GM12878 (cell line): Measurements from ENCODE around the gene LIMCH1. TPM values are rescaled to one million over a fixed set of nuclear protein-coding genes. Genes with fewer than 3 reads are reported as not detected.

ENCODE experiments used
- ATAC-seq: fragments of 200-7000 bp; cut with Tn5 transposase; 3 replicates; pipeline ENCODE4 v1.9.1; 2020; ENCODE audit warnings: mild to moderate bottlenecking, moderate library complexity
- BruUV-seq: library from RNA; stranded (reverse); fragments of 400-500 nt; replicated peaks from 2 replicates; lab custom pipeline; 2021; lab: Mats Ljungman, UMichigan
- CTCF ChIA-PET: fragments of 300-600 bp; sonication (Branson Sonifier 250); formaldehyde crosslinking; extraction: SDS; loops from one replicate; lab custom pipeline; 2021; ENCODE audit warnings: inconsistent platforms; lab: Yijun Ruan, JAX
- POLR2A ChIA-PET: fragments of 350-600 bp; formaldehyde crosslinking; extraction: SDS; loops from one replicate; lab custom pipeline; 2021; ENCODE audit warnings: inconsistent platforms; lab: Charles Lee
- RAD21 ChIA-PET: fragments of 300-600 bp; sonication (Branson Sonifier 250); formaldehyde crosslinking; loops from one replicate; lab custom pipeline; 2023; ENCODE audit warnings: antibody characterized with exemption; ENCODE audit not compliant: unreplicated experiment; lab: Charles Lee
- SMC1A ChIA-PET: fragments of 300-600 bp; sonication (Branson Sonifier 250); formaldehyde crosslinking; loops from one replicate; lab custom pipeline; 2023; ENCODE audit not compliant: unreplicated experiment, uncharacterized antibody; lab: Charles Lee
- DNase-seq: peaks from one replicate; pipeline ENCODE4 v3.0.0-alpha.2; 2011; ENCODE audit warnings: low read depth, low spot score
- FAIRE-seq: peaks from 3 replicates; lab custom pipeline; 2011; peaks lifted over from hg19 to GRCh38; lab: Jason Lieb, UNC
- H2AFZ ChIP-seq: 2 replicates; pipeline ENCODE4 v1.6.0; 2011; ENCODE audit warnings: low read depth, low read length, control low read depth; ENCODE audit not compliant: control insufficient read depth
- H3K27ac ChIP-seq: 2 replicates; pipeline ENCODE4 v1.5.1; 2011; ENCODE audit warnings: control low read depth; ENCODE audit not compliant: control insufficient read depth, insufficient read depth
- H3K27me3 ChIP-seq, 2 experiments: replicated peaks in 1 of 2; 2 replicates each; pipeline versions ENCODE4 v1.6.0 to v1.6.1; 2011; ENCODE audit warnings: low read length in 1 of 2; ENCODE audit not compliant: control insufficient read depth in 2 of 2, insufficient read depth in 2 of 2
- H3K36me3 ChIP-seq, 2 experiments: 2 replicates each; pipeline ENCODE4 v1.5.1; 2011; ENCODE audit warnings: low read length in 1 of 2; ENCODE audit not compliant: control insufficient read depth in 2 of 2, insufficient read depth in 2 of 2
- H3K4me1 ChIP-seq: 2 replicates; pipeline ENCODE4 v1.6.1; 2011; ENCODE audit warnings: mild to moderate bottlenecking, low read length, moderate library complexity, mixed read lengths; ENCODE audit not compliant: control insufficient read depth, insufficient read depth
- H3K4me2 ChIP-seq: 2 replicates; pipeline ENCODE4 v1.6.0; 2011; ENCODE audit warnings: control low read depth; ENCODE audit not compliant: control insufficient read depth, insufficient read depth
- H3K4me3 ChIP-seq: fragments of 200-600 bp; sonication (generic); 2 replicates; pipeline ENCODE4 v1.5.1; 2016
- H3K79me2 ChIP-seq: 2 replicates; pipeline ENCODE4 v1.6.0; 2011; ENCODE audit warnings: low read length; ENCODE audit not compliant: control insufficient read depth, insufficient read depth
- H3K9ac ChIP-seq: 2 replicates; pipeline ENCODE4 v1.8.0; 2011; ENCODE audit warnings: low read length, control low read depth, mixed read lengths; ENCODE audit not compliant: control insufficient read depth, insufficient read depth
- H3K9me3 ChIP-seq: replicated peaks from 3 replicates; pipeline ENCODE4 v1.5.1; 2011; ENCODE audit warnings: mild to moderate bottlenecking, low read length; ENCODE audit not compliant: control insufficient read depth, insufficient read depth
- H4K20me1 ChIP-seq: 2 replicates; pipeline ENCODE4 v1.6.0; 2011; ENCODE audit not compliant: control insufficient read depth, insufficient read depth
- ASH2L ChIP-seq: fragments of 300-600, 200-600 bp; sonication (generic); IDR thresholded peaks from 2 replicates; pipeline ENCODE4 v1.6.1; 2017; ENCODE audit warnings: low read depth, mild to moderate bottlenecking, borderline replicate concordance
- BMI1 ChIP-seq: fragments of 450-650 bp; IDR thresholded peaks from 2 replicates; pipeline ENCODE4 v1.6.1; 2016; ENCODE audit warnings: mild to moderate bottlenecking, moderate library complexity, borderline replicate concordance
- KAT2A ChIP-seq: conservative IDR thresholded peaks from 2 replicates; pipeline ENCODE4 v1.6.1; 2011; ENCODE audit warnings: low read depth, low read length; ENCODE audit not compliant: control insufficient read depth
- MEF2A ChIP-seq: IDR thresholded peaks from 2 replicates; pipeline ENCODE4 v1.6.1; 2011; ENCODE audit warnings: low read depth, mild to moderate bottlenecking, low read length, moderate library complexity; ENCODE audit not compliant: insufficient read depth
- MEF2B ChIP-seq: fragments of 450-650 bp; IDR thresholded peaks from 2 replicates; pipeline ENCODE4 v1.6.1; 2018; ENCODE audit warnings: mild to moderate bottlenecking, moderate library complexity; ENCODE audit not compliant: partially characterized antibody, poor library complexity, severe bottlenecking
- NBN ChIP-seq: fragments of 450-650 bp; IDR thresholded peaks from 2 replicates; pipeline ENCODE4 v1.6.1; 2016
- NFXL1 ChIP-seq: fragments of 450-650 bp; IDR thresholded peaks from 2 replicates; pipeline ENCODE4 v1.6.1; 2017; ENCODE audit warnings: antibody characterized with exemption, mild to moderate bottlenecking, borderline replicate concordance
- SIX5 ChIP-seq: IDR thresholded peaks from 2 replicates; pipeline ENCODE4 v1.6.1; 2011; ENCODE audit warnings: mild to moderate bottlenecking, low read depth, low read length, moderate library complexity; ENCODE audit not compliant: severe bottlenecking
- TAF1 ChIP-seq: IDR thresholded peaks from 2 replicates; pipeline ENCODE4 v1.6.1; 2011; ENCODE audit warnings: mild to moderate bottlenecking, low read depth, low read length, borderline replicate concordance
- ZZZ3 ChIP-seq: IDR thresholded peaks from 2 replicates; pipeline ENCODE4 v1.6.1; 2011; ENCODE audit warnings: low read depth; ENCODE audit not compliant: control insufficient read depth, insufficient read length
- WGBS: methylation state at CpG from one replicate; pipeline ENCODE4 v1.1.6; 2016; ENCODE audit warnings: low lambda C conversion rate; ENCODE audit not compliant: insufficient replicate concordance, insufficient coverage; ENCODE audit errors: missing lambda C conversion rate; 5-methylcytosine and 5-hydroxymethylcytosine counted together
- in situ Hi-C: fragments of 300-500 bp; cut with MboI; formaldehyde crosslinking; loops from 9 replicates; pipeline ENCODE4 v1.14.3; 2018; ENCODE audit warnings: mixed read lengths
- intact Hi-C: fragments of 100-400 bp; cut with micrococcal nuclease; formaldehyde crosslinking; loops from one replicate; pipeline ENCODE4 v1.14.2; 2022; ENCODE audit not compliant: unreplicated experiment
- polyA plus RNA-seq, 11 experiments: library from polyadenylated mRNA; depleted of rRNA in 4 of 11; unstranded in 6 of 11; stranded (reverse) in 5 of 11; fragments of >200 nt; fragmentation: Nextera tagmentation in 4 of 11; fragmentation: Illumina TruSeq in 1 of 11; extraction: Ambion mirVana in 4 of 11; extraction: Trizol in 1 of 11; gene quantifications; 1 replicate in 1 of 11; 2 replicates in 10 of 11; pipeline versions ENCODE4 v1.2.1 to v1.2.3, GENCODE V29; 2011 to 2016; ENCODE audit warnings: inconsistent platforms in 2 of 11, missing spikeins in 2 of 11, low read depth in 1 of 11
- total RNA-seq, 4 experiments: library from RNA; depleted of rRNA in 3 of 4; stranded (reverse); fragments of >200 nt in 3 of 4; fragmentation: Illumina TruSeq in 1 of 4; extraction: Trizol in 1 of 4; gene quantifications; 2 replicates each; pipeline versions ENCODE4 v1.2.1 to v1.2.3, GENCODE V29; 2013 to 2021

The LIMCH1 gene
- total and polyA plus RNA-seq, 10 of the 15 experiments (the other 5 are each of a cell fraction or from before 2014, with no cell fraction given), result 0.07 to 0.15 TPM; not detected in 8

- no TSS peak for BruUV-seq
- H3K4me2 ChIP-seq, result no peak overlapping the region
- no peak overlapping the region for H3K27ac ChIP-seq
- H2AFZ ChIP-seq, result no peak overlapping the region
- in situ Hi-C loops (no loop called here), intact Hi-C loops (no loop called here)
- no peaks in the 10 kb centered on the region for H3K9me3 ChIP-seq
- ChIA-PET POLR2A (interaction anchor here (0.6 kb wide), 1 partner anchor 183 kb away, joined by 4 read pairs; no protein-coding TSS in a partner anchor), RAD21 (no interaction called here), SMC1A (no interaction called here), CTCF (no interaction called here)
- no peaks in the 10 kb centered on the region for H3K36me3 ChIP-seq
- no peak overlapping the region for H3K9ac ChIP-seq
- H3K4me3 ChIP-seq, result no peak overlapping the region
- DNase-seq (no peak), ATAC-seq (no peak), FAIRE-seq (no peak)
- H4K20me1 ChIP-seq, result no peaks in the 10 kb centered on the region
- H3K4me1 ChIP-seq, result no peaks in the 10 kb centered on the region
- no peaks in the 10 kb centered on the region for H3K79me2 ChIP-seq
- WGBS, result 49% methylated on average over 10 of the region's 14 CpGs
- peaks cover 0 to 2% of the 10 kb centered on the region in 2 experiments; a peak in 1 of 4 replicates for H3K27me3 ChIP-seq
- TF ChIP-seq ASH2L (no peak), MEF2B (no peak), MEF2A (no peak), NBN (no peak), TAF1 (no peak), KAT2A (no peak), BMI1 (no peak), NFXL1 (no peak), ZZZ3 (no peak), SIX5 (no peak)
Observed at GRCh38 chr4:41514766-41515481, 23.0 kb upstream of the LIMCH1 start.
